ENCODE measurements around the gene NHSL1.

Gene NHSL1

DNA sequence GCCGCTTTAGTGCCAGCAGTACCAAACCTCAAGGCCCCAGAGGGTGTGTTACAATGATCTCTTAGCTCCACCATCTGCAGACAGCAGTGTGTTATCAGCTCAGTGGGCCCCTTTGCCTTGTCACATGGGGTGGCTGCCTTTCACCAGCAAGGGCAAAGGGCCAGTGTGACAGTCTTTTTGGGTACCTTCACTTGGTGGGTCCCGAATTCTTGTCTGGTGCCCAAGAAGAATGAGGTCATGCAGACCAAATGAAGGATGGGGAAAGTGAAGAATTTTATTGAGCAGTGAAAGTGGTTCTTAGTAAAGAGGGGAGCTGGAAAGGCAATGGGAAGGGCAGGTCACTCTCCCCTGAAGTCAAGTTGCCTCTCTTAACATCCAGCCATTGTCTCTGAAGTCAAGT lies 124.5 kb downstream of the NHSL1 start:
- TF ChIP-seq, protein P1, sequence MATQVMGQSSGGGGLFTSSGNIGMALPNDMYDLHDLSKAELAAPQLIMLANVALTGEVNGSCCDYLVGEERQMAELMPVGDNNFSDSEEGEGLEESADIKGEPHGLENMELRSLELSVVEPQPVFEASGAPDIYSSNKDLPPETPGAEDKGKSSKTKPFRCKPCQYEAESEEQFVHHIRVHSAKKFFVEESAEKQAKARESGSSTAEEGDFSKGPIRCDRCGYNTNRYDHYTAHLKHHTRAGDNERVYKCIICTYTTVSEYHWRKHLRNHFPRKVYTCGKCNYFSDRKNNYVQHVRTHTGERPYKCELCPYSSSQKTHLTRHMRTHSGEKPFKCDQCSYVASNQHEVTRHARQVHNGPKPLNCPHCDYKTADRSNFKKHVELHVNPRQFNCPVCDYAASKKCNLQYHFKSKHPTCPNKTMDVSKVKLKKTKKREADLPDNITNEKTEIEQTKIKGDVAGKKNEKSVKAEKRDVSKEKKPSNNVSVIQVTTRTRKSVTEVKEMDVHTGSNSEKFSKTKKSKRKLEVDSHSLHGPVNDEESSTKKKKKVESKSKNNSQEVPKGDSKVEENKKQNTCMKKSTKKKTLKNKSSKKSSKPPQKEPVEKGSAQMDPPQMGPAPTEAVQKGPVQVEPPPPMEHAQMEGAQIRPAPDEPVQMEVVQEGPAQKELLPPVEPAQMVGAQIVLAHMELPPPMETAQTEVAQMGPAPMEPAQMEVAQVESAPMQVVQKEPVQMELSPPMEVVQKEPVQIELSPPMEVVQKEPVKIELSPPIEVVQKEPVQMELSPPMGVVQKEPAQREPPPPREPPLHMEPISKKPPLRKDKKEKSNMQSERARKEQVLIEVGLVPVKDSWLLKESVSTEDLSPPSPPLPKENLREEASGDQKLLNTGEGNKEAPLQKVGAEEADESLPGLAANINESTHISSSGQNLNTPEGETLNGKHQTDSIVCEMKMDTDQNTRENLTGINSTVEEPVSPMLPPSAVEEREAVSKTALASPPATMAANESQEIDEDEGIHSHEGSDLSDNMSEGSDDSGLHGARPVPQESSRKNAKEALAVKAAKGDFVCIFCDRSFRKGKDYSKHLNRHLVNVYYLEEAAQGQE (IDR thresholded peaks at IDR 0.05; ENCODE audit: insufficient read depth in 1 of 2, low read depth in 2 of 2, low read length in 2 of 2), result no peak
- TF ChIP-seq FOXP2 (optimal IDR thresholded peaks at IDR 0.05; ENCODE audit: borderline replicate concordance, extremely low read depth, extremely low read length, insufficient read depth) (no peak), POLR2AphosphoS5 (IDR thresholded peaks at IDR 0.05; ENCODE audit: low read depth, low read length) (no peak), TAF1 (IDR thresholded peaks at IDR 0.05; ENCODE audit: borderline replicate concordance, insufficient read depth, low read length) (no peak), SIN3A (IDR thresholded peaks at IDR 0.05; ENCODE audit: borderline replicate concordance, insufficient read depth, low read length) (no peak)

DNA sequence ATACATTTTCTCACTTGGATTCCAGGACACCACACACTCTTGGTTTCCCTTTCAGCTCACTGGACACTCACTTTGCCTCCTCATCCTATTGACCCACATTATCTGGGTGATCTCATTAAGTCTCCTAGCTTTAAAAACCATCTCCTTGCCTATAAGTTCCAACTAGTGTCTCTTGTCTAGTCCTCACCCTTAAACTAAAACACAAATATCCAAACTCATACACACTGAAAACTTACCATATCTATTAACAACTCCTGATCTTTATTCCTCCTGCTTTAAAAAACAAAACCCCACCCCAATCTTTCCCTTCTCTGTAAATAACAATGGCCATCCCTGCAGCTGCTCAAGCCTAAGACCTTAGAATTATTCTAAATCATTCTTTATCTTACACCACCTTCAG lies 125.1 kb downstream of the NHSL1 start:
- TF ChIP-seq, protein P1 (IDR thresholded peaks at IDR 0.05; ENCODE audit: insufficient read depth in 1 of 2, low read depth in 2 of 2, low read length in 2 of 2), result no peak
- TF ChIP-seq FOXP2 (optimal IDR thresholded peaks at IDR 0.05; ENCODE audit: borderline replicate concordance, extremely low read depth, extremely low read length, insufficient read depth), result no peak
- no peak for TF ChIP-seq SIN3A (IDR thresholded peaks at IDR 0.05; ENCODE audit: borderline replicate concordance, insufficient read depth, low read length)
- TF ChIP-seq TAF1 (IDR thresholded peaks at IDR 0.05; ENCODE audit: borderline replicate concordance, insufficient read depth, low read length), result no peak
- no peak for TF ChIP-seq POLR2AphosphoS5 (IDR thresholded peaks at IDR 0.05; ENCODE audit: low read depth, low read length)

DNA sequence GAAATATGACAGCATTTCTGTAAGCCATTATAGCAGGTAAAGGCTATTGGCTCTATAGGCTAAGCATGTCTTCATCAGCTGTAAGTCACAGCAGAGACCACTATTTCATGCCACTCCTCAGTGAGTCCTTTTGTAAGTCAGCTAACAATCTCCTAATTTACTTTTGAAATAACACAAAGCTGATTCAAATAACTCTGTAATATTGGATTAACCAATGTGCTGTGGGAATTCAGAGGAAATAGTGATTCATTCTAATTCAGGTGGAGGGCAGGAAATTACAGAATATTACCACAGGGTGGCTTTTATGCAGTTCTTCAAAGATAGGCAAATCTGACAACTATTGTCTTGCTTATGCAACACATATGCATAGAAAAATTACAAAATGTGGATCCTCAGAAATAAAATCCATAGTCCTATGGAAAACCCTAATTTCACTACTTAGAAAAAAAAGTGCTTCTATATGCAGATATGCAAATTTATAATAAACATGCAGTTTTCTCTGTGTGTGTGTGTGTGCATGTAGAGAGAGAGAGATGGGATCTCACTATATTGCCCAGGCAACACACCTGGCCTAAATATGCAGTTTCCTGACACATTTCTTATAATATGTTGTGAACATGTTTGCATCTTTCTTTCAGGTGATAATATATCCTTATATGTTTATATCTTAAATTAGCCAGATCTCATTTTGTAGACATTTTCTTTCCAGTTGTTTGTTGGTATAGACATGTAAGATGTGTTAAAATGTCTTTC lies 126.4 kb downstream of the NHSL1 start:
- no peak for TF ChIP-seq SIN3A (IDR thresholded peaks at IDR 0.05; ENCODE audit: borderline replicate concordance, insufficient read depth, low read length)
- TF ChIP-seq, protein P1 (IDR thresholded peaks at IDR 0.05; ENCODE audit: insufficient read depth in 1 of 2, low read depth in 2 of 2, low read length in 2 of 2), result no peak
- no peak for TF ChIP-seq FOXP2 (optimal IDR thresholded peaks at IDR 0.05; ENCODE audit: borderline replicate concordance, extremely low read depth, extremely low read length, insufficient read depth)
- no peak for TF ChIP-seq TAF1 (IDR thresholded peaks at IDR 0.05; ENCODE audit: borderline replicate concordance, insufficient read depth, low read length)
- TF ChIP-seq POLR2AphosphoS5 (IDR thresholded peaks at IDR 0.05; ENCODE audit: low read depth, low read length), result no peak
